H9 (cell line): ENCODE data around the gene TTLL3. TPM values are rescaled to one million over a fixed set of nuclear protein-coding genes. Genes with fewer than 3 reads are reported as not detected.

ENCODE experiments used
- DNase-seq: peaks from one replicate; pipeline ENCODE4 v3.0.0-alpha.2; 2017
- H2AFZ ChIP-seq: one replicate; pipeline ENCODE4 v1.6.1; 2013; ENCODE audit warnings: mild to moderate bottlenecking, low read length, control low read depth, moderate library complexity
- H2AK5ac ChIP-seq: 2 replicates; pipeline ENCODE4 v1.6.1; 2013; ENCODE audit warnings: low read length, control low read depth, mixed read lengths; ENCODE audit not compliant: insufficient read length
- H2BK120ac ChIP-seq: one replicate; pipeline ENCODE4 v1.6.1; 2013; ENCODE audit warnings: low read depth, mild to moderate bottlenecking, low read length, control low read depth, inconsistent platforms; ENCODE audit not compliant: poor library complexity, severe bottlenecking
- H2BK12ac ChIP-seq: 2 replicates; pipeline ENCODE4 v1.6.1; 2013; ENCODE audit warnings: low read length, control low read depth, mixed read lengths, low read depth; ENCODE audit not compliant: insufficient read length
- H2BK15ac ChIP-seq: 2 replicates; pipeline ENCODE4 v1.6.1; 2013; ENCODE audit warnings: low read depth, low read length, control low read depth
- H2BK20ac ChIP-seq: one replicate; pipeline ENCODE4 v1.6.1; 2013; ENCODE audit warnings: low read depth, mild to moderate bottlenecking, low read length, control low read depth, inconsistent platforms; ENCODE audit not compliant: poor library complexity, severe bottlenecking
- H2BK5ac ChIP-seq: 2 replicates; pipeline ENCODE4 v1.6.1; 2013; ENCODE audit warnings: low read length, control low read depth, mixed read lengths; ENCODE audit not compliant: insufficient read length
- H3K14ac ChIP-seq: 2 replicates; pipeline ENCODE4 v1.6.1; 2013; ENCODE audit warnings: low read length, control low read depth; ENCODE audit not compliant: insufficient read depth
- H3K18ac ChIP-seq: 2 replicates; pipeline ENCODE4 v1.6.1; 2013; ENCODE audit warnings: low read depth, mild to moderate bottlenecking, mixed read lengths, low read length, control low read depth; ENCODE audit not compliant: insufficient read length
- H3K23ac ChIP-seq: 2 replicates; pipeline ENCODE4 v1.6.1; 2013; ENCODE audit warnings: low read length, control low read depth, mixed read lengths, low read depth; ENCODE audit not compliant: insufficient read length
- H3K23me2 ChIP-seq: 2 replicates; pipeline ENCODE4 v1.6.1; 2013; ENCODE audit warnings: low read depth, mild to moderate bottlenecking, mixed read lengths, low read length, control low read depth; ENCODE audit not compliant: insufficient read length, poor library complexity, severe bottlenecking
- H3K27ac ChIP-seq: 2 replicates; pipeline ENCODE4 v1.5.1; 2013; ENCODE audit warnings: low read length, control low read depth, mixed read lengths, low read depth; ENCODE audit not compliant: insufficient read length
- H3K27me3 ChIP-seq: 2 replicates; pipeline ENCODE4 v1.6.1; 2013; ENCODE audit warnings: low read length, control low read depth, inconsistent platforms; ENCODE audit not compliant: insufficient read depth
- H3K4ac ChIP-seq: 2 replicates; pipeline ENCODE4 v1.6.1; 2013; ENCODE audit warnings: low read depth, mild to moderate bottlenecking, control low read depth, inconsistent platforms, low read length, moderate library complexity
- H3K4me1 ChIP-seq: 2 replicates; pipeline ENCODE4 v1.6.1; 2013; ENCODE audit warnings: low read length, control low read depth, inconsistent platforms; ENCODE audit not compliant: insufficient read depth
- H3K4me2 ChIP-seq: 2 replicates; pipeline ENCODE4 v1.6.1; 2013; ENCODE audit warnings: low read length, control low read depth, mixed read lengths; ENCODE audit not compliant: insufficient read length, insufficient read depth
- H3K56ac ChIP-seq: 2 replicates; pipeline ENCODE4 v1.6.1; 2013; ENCODE audit warnings: low read depth, mild to moderate bottlenecking, mixed read lengths, low read length, control low read depth; ENCODE audit not compliant: insufficient read length
- H3K79me1 ChIP-seq: 2 replicates; pipeline ENCODE4 v1.6.1; 2013; ENCODE audit warnings: low read depth, mild to moderate bottlenecking, moderate library complexity, low read length, control low read depth, inconsistent platforms; ENCODE audit not compliant: insufficient read depth, poor library complexity, severe bottlenecking
- H3K79me2 ChIP-seq: 2 replicates; pipeline ENCODE4 v1.6.1; 2013; ENCODE audit warnings: low read length, control low read depth, inconsistent platforms; ENCODE audit not compliant: insufficient read depth
- H3K9ac ChIP-seq: 2 replicates; pipeline ENCODE4 v1.6.1; 2013; ENCODE audit warnings: low read length, control low read depth, mixed read lengths; ENCODE audit not compliant: insufficient read length; ENCODE audit errors: extremely low read depth
- H3K9me3 ChIP-seq: one replicate; pipeline ENCODE4 v1.6.1; 2013; ENCODE audit warnings: low read depth, low read length, inconsistent platforms; ENCODE audit not compliant: control insufficient read depth
- H3T11ph ChIP-seq: one replicate; pipeline ENCODE4 v1.6.1; 2013; ENCODE audit warnings: mild to moderate bottlenecking, low read length, control low read depth, inconsistent platforms
- H4K20me1 ChIP-seq: one replicate; pipeline ENCODE4 v1.6.1; 2013; ENCODE audit not compliant: control insufficient read depth, insufficient read length, insufficient read depth
- H4K5ac ChIP-seq: 2 replicates; pipeline ENCODE4 v1.6.1; 2013; ENCODE audit warnings: low read depth, mild to moderate bottlenecking, mixed read lengths, low read length, control low read depth; ENCODE audit not compliant: insufficient read length
- H4K8ac ChIP-seq: replicated peaks from 2 replicates; pipeline ENCODE4 v1.6.1; 2013; ENCODE audit warnings: low read length, control low read depth, mixed read lengths, low read depth; ENCODE audit not compliant: insufficient read length
- H4K91ac ChIP-seq: 2 replicates; pipeline ENCODE4 v1.6.1; 2013; ENCODE audit warnings: low read depth, mild to moderate bottlenecking, moderate library complexity, mixed read lengths, low read length, control low read depth; ENCODE audit not compliant: insufficient read length
- H3K27ac Mint-ChIP-seq, 3 experiments: 2 replicates in 2 of 3; 3 replicates in 1 of 3; pipeline ENCODE4 v1.8.0; 2020 to 2021; ENCODE audit warnings: mixed read lengths in 3 of 3, mild to moderate bottlenecking in 1 of 3, moderate library complexity in 1 of 3
- H3K27me3 Mint-ChIP-seq: 2 replicates; pipeline ENCODE4 v1.8.0; 2021; ENCODE audit warnings: low read depth, mild to moderate bottlenecking, moderate library complexity, mixed read lengths
- H3K36me3 Mint-ChIP-seq, 3 experiments: 2 replicates in 2 of 3; 3 replicates in 1 of 3; pipeline ENCODE4 v1.8.0; 2020 to 2021; ENCODE audit warnings: low read depth in 3 of 3, mixed read lengths in 3 of 3; ENCODE audit not compliant: insufficient read depth in 1 of 3
- H3K4me1 Mint-ChIP-seq, 2 experiments: 2 replicates each; pipeline ENCODE4 v1.8.0; 2020; ENCODE audit warnings: mixed read lengths in 2 of 2
- H3K4me3 Mint-ChIP-seq, 2 experiments: 2 replicates in 1 of 2; 3 replicates in 1 of 2; pipeline ENCODE4 v1.8.0; 2020 to 2021; ENCODE audit warnings: mild to moderate bottlenecking in 2 of 2, mixed read lengths in 2 of 2, moderate library complexity in 1 of 2
- H3K9me3 Mint-ChIP-seq, 2 experiments: 2 replicates in 1 of 2; 3 replicates in 1 of 2; pipeline ENCODE4 v1.8.0; 2020; ENCODE audit warnings: mild to moderate bottlenecking in 2 of 2, mixed read lengths in 2 of 2, moderate library complexity in 1 of 2
- WGBS: extraction: QIAGEN DNeasy Blood & Tissue Kit; methylation state at CpG from one replicate; pipeline ENCODE4 v1.1.7; 2013; ENCODE audit warnings: missing lambda C conversion rate, low lambda C conversion rate, mixed read lengths; ENCODE audit not compliant: insufficient read length; ENCODE audit errors: extremely low coverage; 5-methylcytosine and 5-hydroxymethylcytosine counted together
- total RNA-seq: library from RNA; stranded (reverse); gene quantifications from 2 replicates; pipeline ENCODE4 v1.2.1, GENCODE V29; 2021
- TF ChIP-seq, protein P1 (sequence below): fragments of 200-600 bp; sonication (generic); conservative IDR thresholded peaks from 3 replicates; pipeline ENCODE4 v1.8.0; 2021; ENCODE audit warnings: antibody characterized with exemption, mild to moderate bottlenecking

The TTLL3 gene
- total RNA-seq, 1 experiment from 2014 or later = 14.4 TPM

DNA sequence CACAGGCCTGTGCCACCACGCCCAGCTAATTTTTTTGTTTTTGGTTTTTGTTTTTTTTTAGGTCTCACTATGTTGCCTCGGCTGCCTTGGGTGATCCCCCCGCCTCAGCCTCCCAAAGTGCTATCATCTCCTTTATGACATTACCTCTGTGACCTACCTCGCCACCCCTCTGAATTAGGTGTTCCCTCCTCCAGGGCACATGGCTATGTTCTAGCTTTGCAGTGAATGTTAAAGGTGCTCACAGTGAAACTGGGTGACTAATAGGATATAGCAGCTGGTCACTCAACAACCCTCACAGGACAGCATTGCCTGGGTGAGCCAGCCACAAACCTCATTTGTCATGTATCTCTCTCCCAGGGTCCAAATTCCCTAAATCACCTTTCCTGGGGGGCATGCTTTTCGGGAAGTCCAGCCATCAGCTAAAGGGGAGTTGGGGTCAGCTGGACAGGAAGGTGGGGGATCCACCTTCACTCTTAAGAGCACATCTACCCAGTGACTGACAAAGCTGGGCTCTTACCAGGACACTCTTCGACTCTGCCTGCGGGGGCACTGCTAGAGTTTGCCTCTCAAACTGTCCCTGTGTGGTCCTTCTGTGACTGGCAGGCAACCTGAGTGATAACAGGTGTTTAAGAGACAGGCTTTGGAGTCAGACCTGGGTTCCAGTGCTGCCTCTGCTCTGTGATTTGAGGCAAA, 1.6 kb upstream of the TTLL3 start:
- Histone ChIP-seq H2BK20ac (no peak overlapping the region), H3K4ac (no peak overlapping the region), H3K27ac (no peak overlapping the region), H4K91ac (no peak overlapping the region), H3K23me2 (peaks cover 7% of the 10 kb centered on the region), H4K5ac (no peak overlapping the region), H2BK5ac (no peak overlapping the region), H4K8ac (no peak overlapping the region), H3K9ac (no peak overlapping the region), H3K9me3 (no peaks in the 10 kb centered on the region), H3K14ac (no peak overlapping the region), H3T11ph (no peak overlapping the region), H3K23ac (no peak overlapping the region), H2BK120ac (no peak overlapping the region), H3K79me2 (no peaks in the 10 kb centered on the region), H4K20me1 (no peaks in the 10 kb centered on the region), H2AFZ (no peak overlapping the region), H2BK12ac (no peak overlapping the region), H3K79me1 (no peaks in the 10 kb centered on the region), H3K18ac (no peak overlapping the region), H3K4me2 (no peak overlapping the region), H2AK5ac (no peak overlapping the region), H3K27me3 (no peaks in the 10 kb centered on the region), H2BK15ac (no peak overlapping the region), H3K56ac (no peak overlapping the region), H3K4me1 (no peaks in the 10 kb centered on the region)
- Mint-ChIP-seq H3K4me3 (no peak overlapping the region), H3K27ac (peak overlapping the region in 2 of 3 experiments; percentile 76 to 86; a peak in 1 of 7 replicates), H3K36me3 (peaks cover 20 to 37% (median 32%) of the 10 kb centered on the region in 3 experiments; a peak in 6 of 7 replicates), H3K4me1 (peaks cover 20 to 23% of the 10 kb centered on the region in 2 experiments), H3K27me3 (peaks cover 16% of the 10 kb centered on the region), H3K9me3 (no peaks in the 10 kb centered on the region)
- peak; percentile 72 for DNase-seq
- no CpG with 5 or more reads among the region's 7 CpGs for WGBS
- TF ChIP-seq, protein P1, sequence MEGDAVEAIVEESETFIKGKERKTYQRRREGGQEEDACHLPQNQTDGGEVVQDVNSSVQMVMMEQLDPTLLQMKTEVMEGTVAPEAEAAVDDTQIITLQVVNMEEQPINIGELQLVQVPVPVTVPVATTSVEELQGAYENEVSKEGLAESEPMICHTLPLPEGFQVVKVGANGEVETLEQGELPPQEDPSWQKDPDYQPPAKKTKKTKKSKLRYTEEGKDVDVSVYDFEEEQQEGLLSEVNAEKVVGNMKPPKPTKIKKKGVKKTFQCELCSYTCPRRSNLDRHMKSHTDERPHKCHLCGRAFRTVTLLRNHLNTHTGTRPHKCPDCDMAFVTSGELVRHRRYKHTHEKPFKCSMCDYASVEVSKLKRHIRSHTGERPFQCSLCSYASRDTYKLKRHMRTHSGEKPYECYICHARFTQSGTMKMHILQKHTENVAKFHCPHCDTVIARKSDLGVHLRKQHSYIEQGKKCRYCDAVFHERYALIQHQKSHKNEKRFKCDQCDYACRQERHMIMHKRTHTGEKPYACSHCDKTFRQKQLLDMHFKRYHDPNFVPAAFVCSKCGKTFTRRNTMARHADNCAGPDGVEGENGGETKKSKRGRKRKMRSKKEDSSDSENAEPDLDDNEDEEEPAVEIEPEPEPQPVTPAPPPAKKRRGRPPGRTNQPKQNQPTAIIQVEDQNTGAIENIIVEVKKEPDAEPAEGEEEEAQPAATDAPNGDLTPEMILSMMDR = peak; percentile 50
